Measurements from ENCODE around the gene LARP4.
"Not testable (repeated sequence)": the region's sequence is repeated elsewhere in the genome, so short reads cannot be mapped to it uniquely, and the experiment has no call there.

LARP4 gene

DNA sequence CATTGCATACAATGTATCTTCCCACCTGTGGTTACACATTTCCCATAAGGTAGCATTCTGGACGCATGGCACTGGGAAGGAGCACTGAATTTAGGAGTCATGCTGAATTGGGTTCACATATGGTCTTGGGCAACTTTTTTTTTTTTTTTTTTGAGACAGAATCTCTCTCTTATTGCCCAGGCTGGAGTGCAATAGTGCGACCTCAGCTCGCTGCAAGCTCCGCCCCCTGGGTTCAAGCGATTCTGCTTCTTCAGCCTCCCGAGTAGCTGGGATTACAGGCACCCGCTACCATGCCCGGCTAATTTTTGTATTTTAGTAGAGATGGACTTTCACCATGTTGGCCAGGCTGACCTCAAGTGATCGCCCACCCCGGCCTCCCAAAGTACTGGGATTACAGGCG is 117.4 kb downstream of the LARP4 start:
- H3K27me3 ChIP-seq (ENCODE audit: control insufficient read depth, insufficient read depth, low read length) = no peaks in the 10 kb centered on the region
- no peaks in the 10 kb centered on the region for H3K36me3 ChIP-seq (ENCODE audit: control insufficient read depth, insufficient read depth, low read length)
- no peaks in the 10 kb centered on the region for H3K9me3 ChIP-seq (ENCODE audit: control insufficient read depth, insufficient read depth, low read length)
- peaks cover 5% of the 10 kb centered on the region for H3K4me1 ChIP-seq (ENCODE audit: control insufficient read depth, insufficient read depth, low read length)
- no peak overlapping the region for H3K4me3 ChIP-seq (ENCODE audit: low read depth, low read length)
- no peak overlapping the region for H3K9ac ChIP-seq (ENCODE audit: low read depth, low read length)

DNA sequence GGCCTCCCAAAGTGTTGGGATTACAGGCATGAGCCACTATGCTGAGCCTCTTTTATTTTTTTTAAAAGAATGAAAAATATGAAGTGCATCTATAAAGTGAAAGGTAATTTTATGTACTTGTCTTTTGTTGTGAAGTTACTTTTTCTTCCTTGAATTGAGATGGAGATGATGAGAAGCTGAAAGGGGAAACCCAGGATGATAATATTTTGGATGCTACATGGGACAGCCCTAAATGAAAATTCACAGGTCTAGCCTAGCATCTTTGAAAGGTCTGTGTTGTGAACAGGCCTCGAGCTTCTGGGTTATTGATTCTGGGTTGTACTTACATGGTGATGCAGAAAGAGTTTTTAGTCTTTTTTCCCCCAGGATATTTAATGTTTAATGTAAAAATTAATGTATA is 118.7 kb downstream of the LARP4 start:
- Histone ChIP-seq H3K9ac (ENCODE audit: low read depth, low read length) (no peak overlapping the region), H3K4me3 (ENCODE audit: low read depth, low read length) (no peak overlapping the region), H3K9me3 (ENCODE audit: control insufficient read depth, insufficient read depth, low read length) (no peaks in the 10 kb centered on the region), H3K27me3 (ENCODE audit: control insufficient read depth, insufficient read depth, low read length) (no peaks in the 10 kb centered on the region), H3K36me3 (ENCODE audit: control insufficient read depth, insufficient read depth, low read length) (no peaks in the 10 kb centered on the region), H3K4me1 (ENCODE audit: control insufficient read depth, insufficient read depth, low read length) (peaks cover 5% of the 10 kb centered on the region)

DNA sequence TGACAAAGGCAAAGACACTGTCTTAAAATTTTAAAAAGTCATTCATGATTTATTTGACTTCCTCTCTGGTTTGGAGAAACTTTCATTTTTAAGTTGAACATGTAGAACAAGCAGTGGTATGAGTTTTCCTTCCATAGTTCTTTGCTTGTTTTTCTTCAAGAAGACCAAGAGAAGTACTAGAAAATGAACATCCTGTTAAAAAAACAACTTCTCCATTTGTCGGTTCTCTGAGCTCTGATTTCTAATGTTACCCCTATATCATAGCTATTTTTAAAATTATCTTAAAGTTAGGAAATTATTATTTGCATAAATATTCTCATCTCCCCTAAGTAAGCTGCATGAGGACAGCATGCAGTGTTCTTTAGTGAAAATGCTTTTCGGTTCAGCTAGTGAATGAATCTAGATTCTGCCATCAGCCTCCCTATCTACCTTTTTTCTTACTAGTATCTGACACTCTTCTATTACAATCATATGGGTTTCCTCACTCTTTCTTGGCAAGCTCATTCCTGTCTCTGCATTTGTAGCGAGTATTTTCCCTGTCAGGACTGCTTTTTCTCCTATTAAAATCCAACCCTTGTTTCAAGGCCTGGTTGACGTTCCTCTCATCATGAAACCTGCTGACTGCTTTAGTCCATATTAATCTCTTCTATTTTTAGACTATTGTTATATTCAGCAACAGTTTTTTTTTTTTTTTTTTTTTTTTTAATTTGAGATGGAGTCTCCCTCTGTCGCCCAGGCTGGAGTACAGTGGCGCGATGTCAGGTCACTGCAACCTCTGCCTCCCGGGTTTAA is 119.9 kb downstream of the LARP4 start:
- Histone ChIP-seq H3K9me3 (ENCODE audit: control insufficient read depth, insufficient read depth, low read length) (no peaks in the 10 kb centered on the region), H3K4me3 (ENCODE audit: low read depth, low read length) (no peak overlapping the region), H3K27me3 (ENCODE audit: control insufficient read depth, insufficient read depth, low read length) (no peaks in the 10 kb centered on the region), H3K36me3 (ENCODE audit: control insufficient read depth, insufficient read depth, low read length) (no peaks in the 10 kb centered on the region), H3K9ac (ENCODE audit: low read depth, low read length) (no peak overlapping the region), H3K4me1 (ENCODE audit: control insufficient read depth, insufficient read depth, low read length) (peaks cover 5% of the 10 kb centered on the region)

DNA sequence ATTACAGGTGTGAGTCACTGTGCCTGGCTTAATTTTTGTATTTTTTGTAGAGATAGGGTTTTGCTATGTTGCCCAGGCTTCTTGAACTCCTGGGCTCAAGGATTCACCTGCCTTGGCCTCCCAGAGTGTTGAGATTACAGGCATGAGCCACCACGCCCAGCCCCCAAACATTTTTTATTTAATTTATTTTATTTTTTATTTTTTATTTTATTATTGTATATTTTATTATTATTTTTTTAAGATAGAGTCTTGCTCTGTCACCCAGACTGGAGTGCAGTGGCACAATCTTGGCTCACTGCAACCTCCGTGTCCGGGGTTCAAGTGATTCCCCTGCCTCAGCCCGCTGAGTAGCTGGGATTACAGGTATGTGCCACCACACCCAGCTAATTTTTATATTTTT is 121.1 kb downstream of the LARP4 start:
- H3K4me1 ChIP-seq (ENCODE audit: control insufficient read depth, insufficient read depth, low read length); H3K4me3 ChIP-seq (ENCODE audit: low read depth, low read length); H3K27me3 ChIP-seq (ENCODE audit: control insufficient read depth, insufficient read depth, low read length); H3K9ac ChIP-seq (ENCODE audit: low read depth, low read length); H3K9me3 ChIP-seq (ENCODE audit: control insufficient read depth, insufficient read depth, low read length); H3K36me3 ChIP-seq (ENCODE audit: control insufficient read depth, insufficient read depth, low read length): not testable (repeated sequence)

DNA sequence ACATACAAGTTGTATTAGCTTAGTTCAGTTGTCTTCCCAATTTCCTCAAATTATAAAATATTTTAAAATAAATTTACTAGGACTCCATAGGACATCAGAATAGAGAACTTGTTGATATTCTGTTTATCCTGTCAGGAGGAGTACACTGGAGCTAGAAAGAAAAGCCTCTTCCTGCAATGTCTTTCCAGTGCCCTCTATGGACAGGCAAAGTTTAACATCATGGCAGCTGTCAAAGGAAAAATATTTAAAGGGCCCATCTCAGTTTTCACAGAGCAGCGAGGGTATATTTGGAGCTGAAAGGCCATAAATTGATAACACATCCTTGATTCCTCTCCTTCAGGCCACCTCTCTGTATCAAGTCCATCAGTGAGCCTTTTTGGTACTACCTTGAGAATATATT is 123.1 kb downstream of the LARP4 start:
- Histone ChIP-seq H3K4me3 (ENCODE audit: low read depth, low read length) (no peak overlapping the region), H3K27me3 (ENCODE audit: control insufficient read depth, insufficient read depth, low read length) (no peaks in the 10 kb centered on the region), H3K9ac (ENCODE audit: low read depth, low read length) (no peak overlapping the region), H3K4me1 (ENCODE audit: control insufficient read depth, insufficient read depth, low read length) (no peaks in the 10 kb centered on the region), H3K9me3 (ENCODE audit: control insufficient read depth, insufficient read depth, low read length) (no peaks in the 10 kb centered on the region), H3K36me3 (ENCODE audit: control insufficient read depth, insufficient read depth, low read length) (no peaks in the 10 kb centered on the region)

DNA sequence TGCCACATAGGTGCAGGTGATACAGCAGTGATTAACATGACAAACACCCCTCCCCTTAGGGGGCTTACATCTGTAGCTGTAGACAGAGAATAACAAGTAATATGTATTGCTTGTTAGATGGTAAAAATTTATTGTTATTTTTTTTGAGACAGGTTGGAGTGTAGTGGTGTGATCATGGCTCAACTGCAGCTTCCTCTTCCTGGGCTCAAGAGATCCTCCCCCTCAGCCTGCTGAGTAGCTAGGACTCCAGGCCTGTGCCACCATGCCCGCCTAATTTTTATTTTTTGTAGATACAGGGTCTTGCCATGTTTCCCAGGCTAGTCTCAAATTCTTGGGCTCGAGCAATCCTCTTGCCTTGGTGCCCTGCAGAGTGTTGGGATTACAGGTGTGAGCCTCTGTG is 123.9 kb downstream of the LARP4 start:
- no peak overlapping the region for H3K4me3 ChIP-seq (ENCODE audit: low read depth, low read length)

DNA sequence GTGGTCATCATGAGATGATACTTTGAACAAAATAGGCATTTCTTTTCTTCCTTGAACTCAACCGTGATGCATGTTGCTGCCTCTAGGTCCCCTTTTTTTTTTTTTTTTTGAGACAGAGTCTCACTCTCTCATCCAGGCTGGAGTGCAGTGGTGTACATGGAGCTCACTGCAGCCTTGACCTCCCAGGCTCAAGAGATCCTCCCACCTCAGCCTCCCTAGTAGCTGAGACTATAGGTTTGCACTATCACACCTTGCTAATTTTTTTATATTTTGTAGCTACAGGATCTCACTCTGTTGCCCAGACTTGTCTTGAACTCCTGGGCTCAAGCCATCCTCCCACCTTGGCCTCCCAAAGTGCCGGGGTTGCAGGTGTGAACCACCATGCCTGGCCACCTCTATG is 124.7 kb downstream of the LARP4 start:
- Histone ChIP-seq H3K4me1 (ENCODE audit: control insufficient read depth, insufficient read depth, low read length) (no peaks in the 10 kb centered on the region), H3K9ac (ENCODE audit: low read depth, low read length) (no peak overlapping the region), H3K36me3 (ENCODE audit: control insufficient read depth, insufficient read depth, low read length) (no peaks in the 10 kb centered on the region), H3K27me3 (ENCODE audit: control insufficient read depth, insufficient read depth, low read length) (no peaks in the 10 kb centered on the region), H3K4me3 (ENCODE audit: low read depth, low read length) (no peak overlapping the region), H3K9me3 (ENCODE audit: control insufficient read depth, insufficient read depth, low read length) (no peaks in the 10 kb centered on the region)

More for the DNA sequence above, 123.9 kb downstream of the LARP4 start:
- no peaks in the 10 kb centered on the region for H3K27me3 ChIP-seq (ENCODE audit: control insufficient read depth, insufficient read depth, low read length)
- H3K9me3 ChIP-seq (ENCODE audit: control insufficient read depth, insufficient read depth, low read length) = no peaks in the 10 kb centered on the region
- H3K4me1 ChIP-seq (ENCODE audit: control insufficient read depth, insufficient read depth, low read length) = no peaks in the 10 kb centered on the region
- no peak overlapping the region for H3K9ac ChIP-seq (ENCODE audit: low read depth, low read length)
- no peaks in the 10 kb centered on the region for H3K36me3 ChIP-seq (ENCODE audit: control insufficient read depth, insufficient read depth, low read length)

DNA sequence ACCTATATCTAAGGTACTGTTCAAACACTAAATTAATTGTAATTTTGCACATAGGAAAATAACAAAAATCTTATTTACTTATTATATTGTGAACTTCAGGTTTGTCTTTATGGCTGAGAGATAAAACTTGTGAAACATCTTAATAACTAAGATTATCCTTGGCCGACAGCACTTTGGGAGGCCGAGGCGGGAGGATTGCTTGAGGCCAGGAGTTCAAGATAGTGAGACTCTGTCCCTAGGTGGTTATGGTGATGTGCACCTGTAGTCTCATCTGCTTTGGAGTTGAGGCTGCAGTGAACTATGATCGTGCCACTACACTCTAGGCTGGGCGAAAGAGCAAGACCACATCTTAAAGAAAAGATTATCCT is 126.7 kb downstream of the LARP4 start:
- peaks cover 2% of the 10 kb centered on the region for H3K4me1 ChIP-seq (ENCODE audit: control insufficient read depth, insufficient read depth, low read length)

DNA sequence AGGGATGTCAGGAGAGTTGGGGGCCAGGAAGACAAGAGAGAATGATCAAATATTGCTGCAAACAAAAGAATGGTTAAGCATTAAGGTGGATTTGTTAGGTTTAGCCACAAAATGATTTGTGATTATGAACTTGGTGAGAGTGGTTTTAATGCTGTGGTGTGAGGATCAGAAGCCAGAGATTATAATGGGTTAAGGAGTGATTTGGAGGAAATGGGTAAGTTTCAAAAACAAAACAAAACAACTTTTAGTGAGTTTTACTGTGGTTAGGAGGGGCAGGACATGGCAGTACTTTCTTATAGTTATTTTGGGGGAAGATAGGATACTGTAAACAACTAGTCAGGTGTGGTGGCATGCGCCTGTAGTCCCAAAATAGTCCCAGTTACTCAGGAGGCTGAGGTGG is 128.1 kb downstream of the LARP4 start:
- Histone ChIP-seq H3K9me3 (ENCODE audit: control insufficient read depth, insufficient read depth, low read length) (no peaks in the 10 kb centered on the region), H3K9ac (ENCODE audit: low read depth, low read length) (no peak overlapping the region), H3K27me3 (ENCODE audit: control insufficient read depth, insufficient read depth, low read length) (no peaks in the 10 kb centered on the region), H3K4me3 (ENCODE audit: low read depth, low read length) (no peak overlapping the region), H3K36me3 (ENCODE audit: control insufficient read depth, insufficient read depth, low read length) (no peaks in the 10 kb centered on the region), H3K4me1 (ENCODE audit: control insufficient read depth, insufficient read depth, low read length) (peaks cover 6% of the 10 kb centered on the region)

More for the DNA sequence above, 126.7 kb downstream of the LARP4 start:
- Histone ChIP-seq H3K9me3 (ENCODE audit: control insufficient read depth, insufficient read depth, low read length) (no peaks in the 10 kb centered on the region), H3K4me3 (ENCODE audit: low read depth, low read length) (no peak overlapping the region), H3K36me3 (ENCODE audit: control insufficient read depth, insufficient read depth, low read length) (no peaks in the 10 kb centered on the region), H3K9ac (ENCODE audit: low read depth, low read length) (no peak overlapping the region), H3K27me3 (ENCODE audit: control insufficient read depth, insufficient read depth, low read length) (no peaks in the 10 kb centered on the region)

DNA sequence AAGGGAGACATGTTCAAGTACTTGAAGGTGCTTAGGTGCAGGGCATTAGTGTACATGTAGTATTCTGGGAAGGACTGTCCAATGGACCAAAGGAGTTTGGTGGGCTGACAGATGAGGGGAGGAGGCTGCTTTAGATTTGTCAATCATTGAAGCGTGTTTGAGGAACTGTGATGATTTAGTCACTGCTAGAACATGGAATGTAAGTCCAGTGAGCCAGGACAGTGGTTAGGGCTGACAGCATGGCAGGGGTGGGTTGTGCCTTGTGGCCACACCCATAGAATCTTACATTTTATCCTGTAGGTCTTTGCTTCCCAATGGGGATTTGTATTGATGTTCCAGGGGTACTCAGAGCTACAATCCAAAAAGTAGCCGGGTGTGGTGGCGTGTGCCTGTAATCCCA is 128.7 kb downstream of the LARP4 start:
- H3K27me3 ChIP-seq (ENCODE audit: control insufficient read depth, insufficient read depth, low read length) = no peaks in the 10 kb centered on the region
- no peaks in the 10 kb centered on the region for H3K9me3 ChIP-seq (ENCODE audit: control insufficient read depth, insufficient read depth, low read length)
- peaks cover 6% of the 10 kb centered on the region for H3K4me1 ChIP-seq (ENCODE audit: control insufficient read depth, insufficient read depth, low read length)
- H3K9ac ChIP-seq (ENCODE audit: low read depth, low read length) = no peak overlapping the region
- H3K36me3 ChIP-seq (ENCODE audit: control insufficient read depth, insufficient read depth, low read length) = no peaks in the 10 kb centered on the region
- H3K4me3 ChIP-seq (ENCODE audit: low read depth, low read length) = no peak overlapping the region

Measured in iPS-15b (cell line).